H1 (cell line): ENCODE measurements around the gene RASAL2. TPM values are rescaled to one million over a fixed set of nuclear protein-coding genes. Genes with fewer than 3 reads are reported as not detected.

Experiments used
- CTCF ChIA-PET: fragments of 300-600 bp; sonication (Branson Sonifier 250); formaldehyde crosslinking; loops from one replicate; lab custom pipeline; 2021; ENCODE audit not compliant: partially characterized antibody; lab: Charles Lee
- POLR2A ChIA-PET: fragments of 300-600 bp; sonication (Branson Sonifier 250); formaldehyde crosslinking; loops from one replicate; lab custom pipeline; 2021; ENCODE audit warnings: inconsistent platforms; ENCODE audit not compliant: partially characterized antibody; lab: Charles Lee
- DNase-seq, 2 experiments: peaks; one replicate each; pipeline versions ENCODE4 v3.0.0 to v3.0.0-alpha.2; 2010 to 2022; ENCODE audit warnings: low spot score in 2 of 2, low read depth in 1 of 2, mixed read lengths in 1 of 2
- FAIRE-seq: peaks from 2 replicates; lab custom pipeline; 2011; peaks lifted over from hg19 to GRCh38; lab: Jason Lieb, UNC
- H2AFZ ChIP-seq: 2 replicates; pipeline ENCODE4 v1.8.1; 2012; ENCODE audit warnings: low read length, inconsistent platforms
- H2AK5ac ChIP-seq: 2 replicates; pipeline ENCODE4 v1.6.1; 2013; ENCODE audit warnings: low read depth, low read length
- H2BK120ac ChIP-seq: replicated peaks from 2 replicates; pipeline ENCODE3; 2013; ENCODE audit warnings: low read depth, low read length, inconsistent platforms
- H2BK12ac ChIP-seq: 2 replicates; pipeline ENCODE4 v1.6.1; 2013; ENCODE audit warnings: low read depth, low read length
- H2BK15ac ChIP-seq: 2 replicates; pipeline ENCODE4 v1.6.1; 2013; ENCODE audit warnings: low read length
- H2BK20ac ChIP-seq: 2 replicates; pipeline ENCODE4 v1.6.1; 2013; ENCODE audit warnings: low read length
- H2BK5ac ChIP-seq: 2 replicates; pipeline ENCODE4 v1.6.1; 2013; ENCODE audit warnings: low read depth, low read length
- H3K14ac ChIP-seq: 2 replicates; pipeline ENCODE4 v1.6.1; 2013; ENCODE audit warnings: inconsistent platforms; ENCODE audit not compliant: insufficient read length
- H3K18ac ChIP-seq: 2 replicates; pipeline ENCODE4 v1.6.1; 2013; ENCODE audit warnings: low read length; ENCODE audit errors: extremely low read depth
- H3K23ac ChIP-seq: 2 replicates; pipeline ENCODE4 v1.6.1; 2013; ENCODE audit warnings: inconsistent platforms; ENCODE audit not compliant: insufficient read length
- H3K23me2 ChIP-seq: 2 replicates; pipeline ENCODE4 v1.6.1; 2013; ENCODE audit warnings: low read depth, low read length
- H3K27ac ChIP-seq: 2 replicates; pipeline ENCODE4 v1.6.1; 2011; ENCODE audit warnings: low read depth, low read length, inconsistent platforms
- H3K27me3 ChIP-seq, 4 experiments: replicated peaks in 1 of 4; 1 replicate in 1 of 4; 2 replicates in 3 of 4; pipeline versions ENCODE4 v1.6.1 to v1.8.1; 2011 to 2013; ENCODE audit warnings: low read length in 3 of 4, mild to moderate bottlenecking in 3 of 4, inconsistent platforms in 2 of 4, mixed read lengths in 2 of 4, moderate library complexity in 1 of 4; ENCODE audit not compliant: control insufficient read depth in 3 of 4, insufficient read depth in 3 of 4; ENCODE audit errors: extremely low read depth in 1 of 4
- H3K36me3 ChIP-seq, 4 experiments: 2 replicates each; pipeline versions ENCODE4 v1.6.1 to v1.8.1; 2011 to 2013; ENCODE audit warnings: mild to moderate bottlenecking in 4 of 4, low read length in 3 of 4, moderate library complexity in 2 of 4, control low read depth in 1 of 4, inconsistent platforms in 1 of 4; ENCODE audit not compliant: insufficient read depth in 4 of 4, control insufficient read depth in 2 of 4
- H3K4ac ChIP-seq: replicated peaks from 2 replicates; pipeline ENCODE3; 2013; ENCODE audit warnings: low read length, low read depth, mixed read lengths, inconsistent platforms; ENCODE audit not compliant: insufficient read length
- H3K4me1 ChIP-seq, 4 experiments: replicated peaks in 1 of 4; 1 replicate in 1 of 4; 2 replicates in 3 of 4; pipeline versions ENCODE4 v1.6.1 to v1.8.1; 2011 to 2013; ENCODE audit warnings: low read length in 3 of 4, inconsistent platforms in 2 of 4, mixed read lengths in 1 of 4; ENCODE audit not compliant: insufficient read depth in 4 of 4, control insufficient read depth in 3 of 4
- H3K4me2 ChIP-seq, 2 experiments: 2 replicates each; pipeline versions ENCODE4 v1.6.1 to v1.8.1; 2011 to 2013; ENCODE audit warnings: low read depth in 2 of 2, low read length in 2 of 2, control low read depth in 1 of 2, inconsistent platforms in 1 of 2, mild to moderate bottlenecking in 1 of 2; ENCODE audit not compliant: insufficient read depth in 1 of 2
- H3K4me3 ChIP-seq, 4 experiments: fragments of 200-600, 300-600 bp in 1 of 4; sonication (generic), shearing (Covaris generic), sonication (Bioruptor Twin) in 1 of 4; 2 replicates each; pipeline versions ENCODE4 v1.5.1 to v1.8.1; 2011 to 2016; ENCODE audit warnings: low read length in 4 of 4, low read depth in 3 of 4, control low read depth in 2 of 4, inconsistent platforms in 2 of 4, mild to moderate bottlenecking in 2 of 4, mixed read lengths in 1 of 4, moderate library complexity in 1 of 4; ENCODE audit not compliant: insufficient read depth in 2 of 4; ENCODE audit errors: extremely low read depth in 1 of 4
- H3K56ac ChIP-seq: replicated peaks from 2 replicates; pipeline ENCODE3; 2013; ENCODE audit warnings: low read depth, mild to moderate bottlenecking, mixed read lengths, low read length, inconsistent platforms; ENCODE audit not compliant: insufficient read length
- H3K79me1 ChIP-seq: 2 replicates; pipeline ENCODE4 v1.6.1; 2013; ENCODE audit warnings: low read depth, low read length, control low read depth
- H3K79me2 ChIP-seq, 2 experiments: 2 replicates each; pipeline versions ENCODE4 v1.6.1 to v1.8.1; 2012 to 2013; ENCODE audit warnings: low read length in 2 of 2, mild to moderate bottlenecking in 2 of 2, inconsistent platforms in 1 of 2; ENCODE audit not compliant: insufficient read depth in 2 of 2, control insufficient read depth in 1 of 2
- H3K9ac ChIP-seq, 4 experiments: replicated peaks in 1 of 4; 1 replicate in 1 of 4; 2 replicates in 3 of 4; pipeline versions ENCODE4 v1.6.1 to v1.8.1; 2011 to 2013; ENCODE audit warnings: low read depth in 3 of 4, low read length in 3 of 4, control low read depth in 2 of 4, mild to moderate bottlenecking in 2 of 4, moderate library complexity in 2 of 4, inconsistent platforms in 1 of 4; ENCODE audit errors: extremely low read depth in 1 of 4
- H3K9me3 ChIP-seq, 2 experiments: 2 replicates each; pipeline versions ENCODE4 v1.6.1 to v1.8.1; 2012 to 2013; ENCODE audit warnings: mild to moderate bottlenecking in 2 of 2, moderate library complexity in 2 of 2, control low read depth in 1 of 2, inconsistent platforms in 1 of 2, low read depth in 1 of 2, low read length in 1 of 2, mixed read lengths in 1 of 2; ENCODE audit not compliant: insufficient read depth in 2 of 2
- H4K20me1 ChIP-seq, 2 experiments: replicated peaks in 1 of 2; 2 replicates each; pipeline versions ENCODE3 to v1.8.1; 2011 to 2013; ENCODE audit warnings: inconsistent platforms in 2 of 2, low read length in 2 of 2, mild to moderate bottlenecking in 1 of 2; ENCODE audit not compliant: insufficient read depth in 2 of 2, control insufficient read depth in 1 of 2
- H4K5ac ChIP-seq: 2 replicates; pipeline ENCODE4 v1.6.1; 2013; ENCODE audit warnings: low read length, low read depth, mixed read lengths, inconsistent platforms; ENCODE audit not compliant: insufficient read length
- H4K8ac ChIP-seq: 2 replicates; pipeline ENCODE4 v1.8.0; 2013; ENCODE audit warnings: mild to moderate bottlenecking, moderate library complexity, low read length, inconsistent platforms; ENCODE audit not compliant: insufficient read depth; ENCODE audit errors: extremely low read depth
- H4K91ac ChIP-seq: replicated peaks from 2 replicates; pipeline ENCODE3; 2013; ENCODE audit warnings: low read length, mixed read lengths, inconsistent platforms; ENCODE audit not compliant: insufficient read length
- ATF2 ChIP-seq: IDR thresholded peaks from 2 replicates; pipeline ENCODE4 v1.6.1; 2012; ENCODE audit warnings: low read length, inconsistent platforms
- CTBP2 ChIP-seq: IDR thresholded peaks from 2 replicates; pipeline ENCODE4 v1.7.0; 2011; ENCODE audit warnings: borderline replicate concordance, mild to moderate bottlenecking, moderate library complexity, mixed read lengths, low read length; ENCODE audit not compliant: insufficient read depth, insufficient read length
- JUN ChIP-seq: IDR thresholded peaks from 2 replicates; pipeline ENCODE4 v1.6.1; 2011; ENCODE audit warnings: low read depth, mild to moderate bottlenecking, improper control_type of control experiment, low read length
- NRF1 ChIP-seq: IDR thresholded peaks from 2 replicates; pipeline ENCODE4 v1.6.1; 2011; ENCODE audit warnings: mild to moderate bottlenecking, low read depth, low read length, improper control_type of control experiment
- RAD21 ChIP-seq, 2 experiments: IDR thresholded peaks in 1 of 2; conservative IDR thresholded peaks in 1 of 2; 2 replicates each; pipeline ENCODE4 v1.6.1; 2011; ENCODE audit warnings: low read depth in 2 of 2, low read length in 2 of 2, improper control_type of control experiment in 1 of 2, inconsistent platforms in 1 of 2, mild to moderate bottlenecking in 1 of 2, moderate library complexity in 1 of 2
- RBBP5 ChIP-seq: IDR thresholded peaks from 2 replicates; pipeline ENCODE4 v1.7.1; 2012; ENCODE audit warnings: low read depth, mild to moderate bottlenecking, inconsistent platforms, low read length, moderate library complexity, borderline replicate concordance
- SP1 ChIP-seq: IDR thresholded peaks from 2 replicates; pipeline ENCODE4 v1.6.1; 2011; ENCODE audit warnings: low read depth, low read length
- ZNF274 ChIP-seq: IDR thresholded peaks from 2 replicates; pipeline ENCODE4 v1.7.0; 2012; ENCODE audit warnings: low read length, borderline replicate concordance; ENCODE audit errors: extremely low read depth
- WGBS, 2 experiments: shearing (Covaris generic) in 1 of 2; methylation state at CpG; one replicate each; pipeline versions ENCODE4 v1.1.6 to v1.1.7; 2013 to 2015; ENCODE audit warnings: low lambda C conversion rate in 2 of 2, mixed read lengths in 2 of 2, inconsistent platforms in 1 of 2, low coverage in 1 of 2, missing lambda C conversion rate in 1 of 2; ENCODE audit not compliant: insufficient replicate concordance in 2 of 2, insufficient coverage in 1 of 2, insufficient read length in 1 of 2; ENCODE audit errors: extremely low coverage in 1 of 2, missing lambda C conversion rate in 1 of 2; 5-methylcytosine and 5-hydroxymethylcytosine counted together
- polyA plus RNA-seq, 7 experiments: library from polyadenylated mRNA; depleted of rRNA in 3 of 7; stranded (reverse) in 5 of 7; unstranded in 2 of 7; fragments of >200 nt in 5 of 7; fragments of 200-250 nt in 2 of 7; gene quantifications; 1 replicate in 5 of 7; 2 replicates in 1 of 7; 4 replicates in 1 of 7; pipeline versions ENCODE4 v1.2.1 to v1.2.3, GENCODE V29; 2011 to 2013; ENCODE audit warnings: missing spikeins in 2 of 7, mixed read lengths in 2 of 7
- total RNA-seq: library from RNA; stranded (reverse); fragmentation: NEBNext Ultra II Directional; extraction: Animal tissue kit (Norgen Biotek cat#: 25700); gene quantifications from 2 replicates; pipeline ENCODE4 v1.2.1, GENCODE V29; 2021

The RASAL2 gene
- total and polyA plus RNA-seq, 2 of the 8 experiments (the other 6 are each of a cell fraction or from before 2014, with no cell fraction given): 15.9 to 32.5 TPM

DNA sequence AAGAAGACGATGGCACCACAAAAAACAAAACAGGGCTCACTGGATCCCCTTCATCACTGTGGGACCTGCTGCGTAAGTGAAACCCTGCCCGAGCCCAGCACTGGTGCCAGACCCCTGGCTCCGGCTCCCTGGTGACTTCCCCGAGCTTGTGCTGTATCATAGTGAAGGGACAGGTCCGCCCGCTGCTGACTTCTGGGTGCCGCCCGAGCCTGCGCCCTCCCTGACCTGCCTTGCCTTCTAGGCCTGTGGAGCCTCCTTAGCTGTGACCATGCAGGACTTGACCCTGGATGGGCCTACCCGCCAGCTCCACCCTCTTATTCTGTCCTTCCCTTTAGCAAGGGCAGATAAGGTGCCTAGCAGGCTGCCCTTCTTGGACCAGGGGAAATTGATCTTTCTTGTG is 426.9 kb downstream of the RASAL2 start:
- Histone ChIP-seq H4K91ac (no peak overlapping the region), H3K27ac (no peak overlapping the region), H4K5ac (no peak overlapping the region), H2BK120ac (no peak overlapping the region), H2BK5ac (no peak overlapping the region), H3K79me2 (no peaks in the 10 kb centered on the region), H4K20me1 (no peaks in the 10 kb centered on the region), H3K4me1 (no peaks in the 10 kb centered on the region), H2BK15ac (no peak overlapping the region), H3K14ac (no peak overlapping the region), H3K18ac (no peak overlapping the region), H4K8ac (no peak overlapping the region; the same call in 1 of the 2 replicates), H3K4me2 (no peak overlapping the region), H3K4ac (no peak overlapping the region), H3K23ac (no peak overlapping the region), H3K9ac (no peak overlapping the region), H2AK5ac (no peak overlapping the region), H3K23me2 (no peaks in the 10 kb centered on the region), H3K36me3 (no peaks in the 10 kb centered on the region), H3K4me3 (no peak overlapping the region), H3K27me3 (no peaks in the 10 kb centered on the region), H2BK20ac (no peak overlapping the region), H3K56ac (no peak overlapping the region), H3K79me1 (no peaks in the 10 kb centered on the region), H3K9me3 (no peaks in the 10 kb centered on the region), H2BK12ac (no peak overlapping the region), H2AFZ (no peak overlapping the region)
- no peak for TF ChIP-seq RAD21 (IDR thresholded peaks at IDR 0.05 in 1 of 2, conservative IDR thresholded peaks at IDR 0.05 in 1 of 2; ENCODE audit: low read depth in 2 of 2, low read length in 2 of 2)
- no peak for TF ChIP-seq JUN
- TF ChIP-seq RBBP5: no peak
- no peak for TF ChIP-seq ATF2
- no peak for TF ChIP-seq ZNF274
- no peak for TF ChIP-seq SP1
- TF ChIP-seq CTBP2: no peak
- TF ChIP-seq NRF1: no peak
- CTCF ChIA-PET: interaction anchor here (0.7 to 16.8 kb wide), 6 partner anchors 11 to 210 kb away, joined by 3 to 238 read pairs (median 3); no protein-coding TSS in a partner anchor
- no peak for FAIRE-seq
- POLR2A ChIA-PET: interaction anchor here (1.1 kb wide), 1 partner anchor 8 kb away, joined by 3 read pairs; no protein-coding TSS in a partner anchor
- DNase-seq: no peak
- WGBS, 2 experiments: 88% methylated on average over 11 of the region's 11 CpGs; no CpG with 5 or more reads in 1 of the 2 experiments
